Fibroblast of the conjunctiva (primary cell): Measurements from ENCODE around the gene LARGE2.

Experiments
- DNase-seq: peaks from one replicate; pipeline ENCODE4 v3.0.0-alpha.2; 2010; ENCODE audit warnings: low read depth

LARGE2 gene

DNA sequence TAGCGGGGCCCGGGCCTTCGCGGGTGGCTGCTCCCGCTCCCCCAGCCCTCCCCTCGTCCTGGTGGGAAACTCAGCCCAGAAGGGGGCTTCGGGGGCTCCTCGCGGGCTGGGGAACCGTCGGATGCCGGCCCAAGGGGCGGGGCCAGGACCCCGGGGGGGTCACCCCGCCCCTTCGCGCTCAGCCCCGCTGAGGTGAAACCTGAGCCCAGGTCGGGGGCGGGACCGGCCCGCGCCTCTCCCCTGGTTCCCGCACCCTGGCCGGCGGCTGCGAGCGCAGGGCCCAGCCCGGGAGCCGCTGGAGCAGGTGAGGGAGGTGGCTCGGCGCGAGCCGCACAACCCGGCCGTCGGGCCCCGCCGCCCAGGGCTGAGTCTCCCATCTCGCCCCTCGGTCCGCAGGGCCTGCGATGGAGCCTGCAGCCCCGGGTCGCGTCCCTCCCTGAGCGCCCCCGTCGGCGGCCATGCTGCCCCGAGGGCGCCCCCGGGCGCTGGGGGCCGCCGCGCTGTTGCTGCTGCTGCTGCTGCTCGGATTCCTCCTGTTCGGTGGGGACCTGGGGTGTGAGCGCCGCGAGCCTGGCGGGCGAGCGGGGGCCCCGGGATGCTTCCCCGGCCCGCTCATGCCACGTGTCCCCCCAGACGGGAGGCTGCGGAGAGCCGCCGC is at the start of gene LARGE2:
LARGE2 (plus strand) TSS at position 232 of the 658 bp plus-strand sequence; CDS start at position 459, 227 bp downstream.
- no peak for DNase-seq

DNA sequence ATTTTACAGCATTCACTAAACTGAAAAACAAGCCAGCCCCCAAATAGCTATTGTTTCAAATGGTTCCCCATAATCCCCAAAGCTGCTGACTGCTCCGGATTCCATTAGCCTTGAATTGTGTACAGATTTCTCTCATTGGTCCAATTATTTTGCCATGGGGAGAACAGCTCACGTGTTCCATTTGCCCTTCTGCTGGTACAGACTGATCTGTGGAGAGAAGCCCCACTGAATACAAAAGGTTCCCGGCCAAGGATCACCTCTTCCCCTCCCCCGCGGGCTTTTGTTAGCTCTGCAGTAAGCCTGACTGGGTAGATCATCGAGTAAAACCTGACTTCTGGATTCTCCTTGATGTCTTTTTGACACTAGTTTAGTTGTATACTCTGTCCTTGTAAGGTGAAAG is 46.1 kb upstream of the LARGE2 start:
- DNase-seq = no peak

DNA sequence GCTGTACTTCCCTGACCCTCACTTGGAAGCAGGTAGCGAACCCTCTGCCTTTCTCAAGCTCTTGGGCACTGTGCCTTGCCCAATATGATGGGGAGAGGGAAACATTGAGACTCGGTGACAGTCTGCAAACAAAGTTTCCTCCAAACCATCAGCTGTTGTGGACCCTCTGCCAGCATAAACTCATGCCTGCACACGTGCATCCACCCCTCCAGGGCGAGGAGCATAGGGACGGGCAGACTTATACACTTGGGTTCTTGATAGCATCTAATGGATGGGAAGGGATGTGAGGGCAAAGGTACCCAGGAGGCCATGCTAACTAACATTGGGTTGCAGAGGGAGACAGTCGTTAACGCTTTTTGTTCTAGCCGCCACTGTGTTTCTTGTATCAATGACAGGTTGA is 45.2 kb upstream of the LARGE2 start:
- DNase-seq = no peak

DNA sequence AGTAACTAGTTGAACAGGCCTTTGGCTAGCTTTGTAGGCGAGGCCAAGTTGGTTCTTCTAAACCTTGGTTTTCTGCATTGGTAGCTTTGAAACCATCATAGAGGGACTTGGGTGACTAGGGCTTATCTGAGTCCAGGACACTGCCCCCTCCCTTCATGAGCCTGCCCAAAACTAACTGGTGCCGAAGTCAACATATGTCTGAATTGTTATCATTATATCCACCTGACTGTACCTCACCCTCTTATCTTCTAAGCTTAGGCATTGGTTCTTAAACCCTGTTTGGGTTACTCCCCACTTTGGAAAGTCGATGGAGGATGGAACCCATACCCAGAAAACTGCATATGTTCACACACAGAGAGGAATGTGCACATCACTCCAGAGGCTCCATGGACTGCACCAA is 44.6 kb upstream of the LARGE2 start:
- DNase-seq = no peak

DNA sequence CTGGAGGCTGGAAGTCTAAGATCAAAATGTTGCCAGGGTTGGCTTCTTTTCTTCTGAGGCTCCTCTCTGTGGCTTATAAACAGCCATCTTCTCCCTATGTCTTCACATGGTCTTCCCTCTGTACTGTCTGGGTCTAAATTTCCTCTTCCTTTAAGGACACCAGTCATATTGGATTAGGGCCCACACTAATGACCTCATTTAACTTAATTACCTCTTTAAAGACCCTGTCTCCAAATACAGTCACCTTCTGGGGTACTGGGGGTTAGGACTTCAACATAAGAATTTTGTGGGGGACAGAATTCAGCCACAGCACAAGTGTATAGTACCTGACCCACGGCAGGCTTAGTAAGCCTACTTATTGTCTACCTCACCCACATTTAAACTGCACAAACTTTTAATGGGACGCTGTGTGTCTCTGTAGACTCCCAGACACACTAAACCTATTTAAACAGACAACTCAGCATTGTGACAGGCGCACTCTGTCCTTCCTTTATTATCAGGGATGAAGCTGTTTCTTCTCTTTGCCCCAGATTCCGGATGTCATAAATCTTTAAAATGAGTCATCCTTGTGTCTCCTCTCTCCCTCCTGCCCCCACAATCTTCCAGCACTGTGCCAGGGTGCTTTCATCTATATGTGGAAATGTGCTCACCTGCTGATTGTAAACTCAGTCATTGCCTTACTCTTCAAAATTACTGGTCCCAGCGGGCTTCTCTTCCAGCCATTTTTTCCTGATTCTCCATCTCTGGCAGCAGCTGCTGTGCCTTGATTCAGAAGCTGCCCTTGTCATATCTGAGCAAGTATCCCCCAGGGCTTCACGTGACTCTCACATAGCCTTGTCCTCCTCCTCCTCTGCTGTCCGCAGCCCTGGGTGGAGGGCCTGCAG is 42.4 kb upstream of the LARGE2 start:
- no peak for DNase-seq

DNA sequence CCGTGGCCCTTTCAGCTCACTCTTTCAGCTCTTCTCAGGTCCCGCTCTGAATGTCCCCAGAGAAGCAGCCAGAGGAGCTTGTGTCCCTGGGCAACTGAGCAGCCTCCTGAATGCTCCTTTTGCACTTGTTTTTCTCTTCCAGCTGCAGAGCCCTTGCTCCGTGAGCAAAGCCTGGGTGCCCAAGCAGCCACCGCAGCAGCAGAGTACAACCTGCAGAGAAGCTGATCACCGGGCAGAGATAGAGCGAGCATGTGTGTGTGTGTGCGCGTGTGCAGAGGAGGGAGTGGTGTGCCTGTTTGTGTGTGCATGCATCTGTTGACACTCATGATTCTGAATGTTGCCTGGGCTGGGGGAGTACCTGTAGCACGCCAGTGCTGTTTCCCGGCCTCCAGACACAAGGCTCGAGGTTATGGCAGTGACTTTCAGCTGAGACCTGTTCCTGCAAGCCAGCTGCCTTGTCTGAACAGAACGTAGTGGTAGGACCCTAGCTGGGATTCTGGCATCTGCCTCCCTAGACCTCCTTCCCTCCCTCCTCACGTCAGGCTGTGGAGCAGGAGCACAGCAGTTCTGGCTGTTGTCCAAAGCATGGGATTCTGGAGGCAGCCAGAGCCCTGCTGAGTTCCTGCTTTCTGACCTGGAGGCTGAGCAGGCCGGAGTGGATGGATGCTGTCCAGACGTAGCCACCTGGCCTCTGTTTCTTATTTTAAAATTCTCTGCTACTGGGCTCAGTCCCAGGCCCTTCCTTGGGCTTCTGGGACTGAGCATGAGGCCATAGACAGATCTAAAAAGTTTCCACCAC is 41.5 kb upstream of the LARGE2 start:
- DNase-seq = no peak

DNA sequence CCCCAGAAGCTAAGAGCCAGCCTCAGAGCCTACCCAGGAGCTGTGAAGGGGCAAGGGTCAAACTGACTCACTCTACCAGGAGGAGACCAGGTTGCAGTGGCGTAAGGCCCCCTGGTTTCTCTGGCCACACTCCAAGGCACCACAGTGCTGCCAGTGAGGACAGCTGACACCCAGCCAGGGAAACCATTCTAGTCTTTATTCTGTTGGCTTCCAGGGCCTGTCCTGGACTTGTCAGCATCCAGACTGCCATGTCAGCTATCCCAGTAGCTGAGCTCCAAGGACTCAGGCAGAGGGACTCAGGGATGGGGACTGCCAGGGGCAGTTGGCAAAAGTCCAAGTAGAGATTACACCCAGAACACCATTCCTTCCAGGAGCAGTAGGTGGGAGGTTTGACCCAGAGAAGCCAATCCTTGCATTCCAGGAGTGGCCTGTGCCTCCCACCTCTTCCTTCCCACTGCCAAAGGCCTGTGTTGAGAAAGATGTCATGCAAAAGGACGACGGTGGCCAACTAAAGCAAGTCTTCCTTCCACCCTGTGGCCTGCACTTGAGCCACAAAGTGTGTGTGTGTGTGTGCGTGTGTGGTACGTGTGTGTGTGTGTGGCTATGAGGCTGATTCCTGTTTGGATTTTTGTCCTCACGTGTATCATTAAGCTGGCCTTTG is 40.6 kb upstream of the LARGE2 start:
- no peak for DNase-seq

DNA sequence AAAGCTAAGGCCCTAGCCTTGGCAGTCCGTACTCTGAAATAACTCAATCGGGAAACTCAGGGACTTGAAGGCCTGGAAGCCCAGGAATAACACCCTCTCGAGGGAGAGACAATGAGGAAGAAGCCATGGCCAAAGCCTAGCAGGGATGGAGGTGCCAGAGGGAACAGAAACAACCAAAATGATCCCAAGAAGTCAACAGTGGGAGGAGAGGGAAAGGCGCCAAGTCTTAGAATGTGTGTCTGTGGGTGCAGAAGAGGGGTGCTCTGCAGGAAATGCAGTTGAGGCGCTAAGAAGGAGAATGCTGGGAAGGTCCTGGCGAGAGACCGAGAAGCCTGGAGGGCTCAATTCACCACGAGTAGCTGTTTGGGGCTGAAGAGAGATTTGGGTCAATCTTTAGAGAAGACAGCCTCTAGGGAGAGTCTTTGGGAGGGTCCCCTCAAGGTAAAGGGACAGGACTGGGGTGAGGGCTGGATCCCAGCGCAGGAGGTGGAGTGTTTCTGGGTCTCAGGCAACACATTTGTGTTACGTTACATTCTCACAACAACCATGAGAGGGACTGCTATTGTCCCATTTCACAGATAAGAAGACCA is 37.8 kb upstream of the LARGE2 start:
- no peak for DNase-seq

DNA sequence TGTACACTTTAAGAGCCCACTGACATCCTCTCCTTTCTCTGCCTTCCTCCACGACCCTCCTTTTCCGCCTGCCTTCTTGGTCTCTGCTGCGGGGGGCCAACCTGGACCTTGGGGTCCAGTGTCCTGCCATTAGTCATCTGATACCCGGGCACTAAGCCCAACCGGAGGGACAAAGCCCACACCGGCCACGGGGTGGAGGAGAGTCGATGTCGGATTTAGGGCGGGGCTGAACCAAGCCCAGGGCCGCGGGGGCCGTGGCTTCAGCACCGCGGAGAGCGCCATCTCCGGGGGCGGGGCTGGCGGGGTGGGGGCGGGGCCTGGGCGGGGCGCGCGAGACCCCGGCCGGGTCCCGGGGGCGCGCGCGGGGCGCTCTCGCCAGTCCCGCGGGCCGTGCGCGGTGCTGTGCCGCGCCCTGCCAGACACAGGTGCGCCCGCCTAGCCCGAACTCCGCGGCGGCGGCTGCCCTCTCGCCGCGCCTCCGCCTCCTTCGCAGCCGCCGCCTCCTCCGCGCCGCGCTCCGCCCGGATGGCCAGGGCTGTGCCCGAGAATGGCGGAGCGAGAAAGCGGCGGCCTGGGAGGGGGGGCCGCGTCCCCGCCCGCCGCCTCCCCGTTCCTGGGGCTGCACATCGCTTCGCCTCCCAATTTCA is 37.1 kb upstream of the LARGE2 start, which contains the start of gene MAPK8IP1:
MAPK8IP1 (plus strand) TSS at position 378 of the 647 bp plus-strand sequence; CDS start at position 548, 170 bp downstream.
- DNase-seq = no peak

DNA sequence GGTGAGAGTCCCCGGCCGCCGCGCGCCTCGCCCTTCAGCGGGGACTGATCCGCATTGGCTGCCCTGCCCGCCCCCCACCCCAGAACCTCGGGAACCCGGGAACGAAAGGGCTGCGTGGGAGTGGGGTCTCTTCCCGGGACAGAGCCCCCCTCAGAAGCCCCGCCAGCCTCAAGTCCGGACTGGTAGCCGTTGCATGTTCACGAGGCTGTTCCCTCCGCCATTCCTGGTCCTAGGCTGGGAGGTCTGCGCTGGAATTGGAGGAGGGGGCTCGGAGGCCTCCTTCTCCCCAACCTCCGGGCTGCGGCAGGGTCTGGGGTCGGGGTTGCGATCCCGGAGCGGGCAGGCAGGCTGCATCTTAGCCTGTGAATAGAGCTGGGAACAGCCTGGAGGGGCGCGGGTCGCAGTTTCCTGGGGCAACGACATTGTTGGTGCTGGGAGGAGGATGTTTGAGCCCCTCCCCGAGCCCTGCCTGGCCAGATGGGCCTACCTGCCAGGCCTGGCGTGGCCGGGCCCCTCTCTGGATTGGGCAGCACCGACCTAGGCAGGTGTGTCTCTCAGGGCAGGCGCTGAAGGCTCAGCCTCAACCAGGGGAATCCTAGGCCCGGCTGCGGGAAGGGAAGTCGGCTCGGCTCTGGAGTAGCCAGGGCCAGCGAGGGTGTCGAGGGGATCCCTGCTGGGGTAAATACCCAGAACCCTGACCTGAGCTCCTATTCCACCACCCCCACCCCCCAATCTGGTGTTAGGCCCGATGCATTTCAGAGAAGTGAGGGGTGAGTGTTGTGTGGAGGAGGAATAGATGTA is 36.3 kb upstream of the LARGE2 start:
- DNase-seq = no peak

DNA sequence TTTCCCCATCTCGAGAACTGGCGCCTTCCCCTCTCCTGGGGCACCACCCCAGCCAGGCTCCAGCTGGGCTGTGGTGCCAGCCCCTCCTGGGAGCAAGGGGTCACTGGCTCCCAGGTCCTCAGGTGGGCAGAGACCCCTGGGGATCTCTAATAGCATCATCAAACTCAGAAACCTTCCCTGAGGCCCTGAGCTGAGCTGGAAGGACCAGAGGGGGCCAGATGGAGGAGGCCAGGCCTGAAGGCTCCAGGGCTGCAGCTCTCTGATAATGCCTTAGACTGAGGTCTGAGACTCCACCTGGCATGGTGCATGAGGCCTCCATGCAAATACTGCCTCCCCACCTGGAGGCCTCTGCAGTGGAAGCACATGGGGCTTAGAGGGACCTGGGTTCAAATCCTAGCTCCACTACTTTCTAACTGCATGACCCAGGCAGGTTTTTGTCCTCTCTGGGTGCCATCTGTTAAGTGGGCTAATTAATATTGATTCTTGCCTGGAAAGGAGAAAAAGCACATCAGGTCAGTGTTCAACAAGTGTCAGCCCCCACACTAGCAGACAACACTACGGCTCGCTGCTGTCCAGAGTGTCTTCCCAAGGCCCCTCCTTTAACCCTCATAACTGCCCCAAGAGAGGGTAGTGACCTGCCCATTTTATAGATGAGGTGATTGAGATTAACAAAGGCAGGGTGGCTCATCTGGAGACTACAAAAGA is 35.5 kb upstream of the LARGE2 start:
- DNase-seq = no peak

DNA sequence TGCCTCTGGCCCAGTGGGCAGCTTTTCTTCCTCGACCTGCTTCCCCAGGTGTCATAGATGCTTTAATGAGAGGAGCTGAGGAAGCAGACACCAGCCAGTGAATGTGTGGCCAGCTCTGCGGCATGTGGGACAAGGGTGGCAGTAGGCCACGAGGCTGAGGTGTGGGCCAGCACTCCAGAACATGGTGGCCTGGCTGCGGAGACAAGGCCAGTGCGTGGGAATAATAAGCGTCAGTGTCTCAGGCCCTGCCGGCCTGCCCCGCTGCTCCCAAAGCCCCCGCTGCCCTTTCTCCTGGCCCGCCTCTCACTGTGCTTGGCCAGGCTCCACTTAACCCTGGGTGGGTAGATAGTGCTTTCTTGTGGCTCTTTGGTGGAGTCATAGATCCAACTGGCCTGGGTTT is 34.9 kb upstream of the LARGE2 start:
- no peak for DNase-seq

DNA sequence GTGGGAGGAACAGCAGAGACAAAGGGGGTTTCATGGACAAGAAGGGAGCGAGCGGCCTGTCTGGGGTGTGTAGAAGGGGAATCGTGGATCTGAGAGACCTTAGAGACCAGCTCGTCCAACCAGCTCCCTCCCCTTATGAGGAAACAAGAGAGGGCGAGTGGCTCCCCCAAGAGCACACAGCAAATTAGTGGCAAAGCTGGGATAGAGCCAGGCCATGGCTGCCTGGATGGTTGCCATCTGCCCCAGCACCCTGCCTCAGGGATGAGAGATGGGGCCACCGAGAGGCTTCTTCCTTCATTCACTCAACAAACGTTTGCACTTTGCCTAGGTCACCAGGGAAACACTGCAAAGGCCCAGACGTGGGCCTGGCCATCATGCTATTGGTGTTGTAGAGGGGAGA is 32.9 kb upstream of the LARGE2 start:
- DNase-seq = no peak

DNA sequence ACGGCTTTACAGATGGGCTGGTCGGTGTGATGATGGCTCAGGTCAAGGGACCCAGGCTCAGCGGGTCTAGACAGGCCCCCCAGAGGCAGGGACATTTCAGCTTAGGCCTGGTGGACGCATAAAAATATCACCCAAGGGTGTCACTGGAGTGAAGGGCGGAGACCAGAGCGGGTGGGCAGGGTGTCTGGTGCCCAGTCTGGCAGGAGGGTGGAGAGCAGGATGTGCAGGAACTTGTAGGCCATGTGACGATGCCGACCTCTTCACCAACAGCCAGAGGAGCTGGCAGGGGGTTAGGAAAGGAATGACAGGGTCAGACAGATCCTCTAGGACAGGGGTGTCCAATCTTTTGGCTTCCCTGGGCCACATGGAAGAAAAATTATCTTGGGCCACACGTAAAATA is 32.5 kb upstream of the LARGE2 start:
- no peak for DNase-seq

DNA sequence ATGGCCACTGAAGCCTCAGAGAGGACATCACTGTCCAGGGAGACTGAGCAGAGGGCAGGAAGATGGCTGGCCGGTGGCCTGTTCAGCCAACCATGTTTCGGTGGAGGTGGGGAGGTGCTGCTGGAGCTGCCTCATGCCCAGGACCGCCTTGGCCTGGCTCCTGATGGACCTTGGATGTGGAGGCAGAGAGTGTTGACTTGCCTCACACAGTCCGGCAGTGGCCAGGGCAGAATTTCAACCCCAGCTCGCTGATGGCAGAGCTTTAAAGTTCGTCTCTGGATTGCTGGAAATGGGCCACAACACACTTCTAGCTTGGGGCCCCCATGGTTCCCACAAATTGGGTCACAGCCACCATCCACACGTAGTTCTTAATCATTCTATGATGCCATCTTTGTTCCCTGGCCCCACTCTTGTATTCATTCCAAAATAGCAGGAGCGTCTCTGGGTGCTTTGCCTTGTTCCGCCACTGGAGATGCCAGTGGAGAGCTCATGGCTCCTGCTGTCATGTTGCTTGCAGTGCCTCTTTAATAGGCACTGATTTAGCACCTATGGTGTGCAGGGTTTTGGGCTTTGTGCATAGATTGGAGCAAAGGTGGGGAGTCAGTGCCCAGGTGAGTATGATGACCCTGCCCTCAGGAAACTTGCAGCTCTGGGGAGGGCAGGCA is 31.4 kb upstream of the LARGE2 start:
- DNase-seq = no peak

DNA sequence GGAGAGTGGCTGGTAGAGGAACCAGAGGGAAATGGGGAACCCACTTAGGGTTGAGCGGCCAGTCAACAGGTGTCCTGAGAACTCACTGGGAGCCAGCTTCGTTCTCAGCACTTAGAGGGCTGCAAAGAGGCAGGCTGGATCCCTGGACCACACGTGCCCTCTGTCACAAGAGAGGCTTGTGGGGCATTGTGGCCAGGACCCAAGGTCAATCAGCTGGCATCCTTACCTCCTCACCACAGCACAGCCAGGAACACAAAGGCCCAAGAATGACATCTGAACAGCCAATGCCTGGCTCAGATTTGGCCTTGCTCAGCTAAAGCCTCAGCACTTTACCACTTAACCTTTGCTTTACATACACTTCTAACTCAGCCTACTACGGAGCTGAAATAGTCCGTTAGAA is 29.6 kb upstream of the LARGE2 start:
- DNase-seq = no peak

DNA sequence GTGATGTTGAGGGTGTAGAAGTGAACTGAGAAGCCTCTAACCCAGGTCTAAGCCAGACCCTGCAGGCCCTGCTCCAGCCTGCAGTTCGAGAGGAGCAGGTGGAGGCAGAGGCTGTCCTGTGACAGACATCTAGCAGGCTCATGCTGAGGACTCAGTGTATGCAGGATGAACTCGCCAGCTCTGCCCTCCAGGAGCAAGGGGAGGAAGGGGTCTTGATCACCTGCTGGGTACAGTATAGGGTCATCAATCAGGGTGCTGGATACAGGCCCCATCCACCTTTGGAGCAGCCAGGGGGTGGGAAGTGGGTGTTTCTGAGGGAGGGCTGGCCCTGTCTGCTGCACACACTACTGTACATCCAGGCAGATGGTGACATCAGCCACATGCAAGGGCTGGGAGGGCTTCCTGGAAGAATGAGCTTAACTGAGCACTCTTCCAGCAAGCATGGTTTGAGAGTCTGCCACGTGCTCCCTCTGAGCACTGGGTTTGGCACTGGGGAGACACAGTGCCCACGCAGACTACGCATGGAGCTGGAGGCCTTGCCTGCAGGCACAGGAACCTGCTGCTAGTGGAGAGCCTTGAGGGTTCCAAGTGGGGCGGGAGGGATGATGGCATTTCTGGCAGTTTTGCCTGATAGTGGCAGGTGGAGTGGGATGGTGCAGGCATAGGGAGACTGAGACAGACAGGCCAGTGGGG is 27.8 kb upstream of the LARGE2 start:
- DNase-seq = no peak

DNA sequence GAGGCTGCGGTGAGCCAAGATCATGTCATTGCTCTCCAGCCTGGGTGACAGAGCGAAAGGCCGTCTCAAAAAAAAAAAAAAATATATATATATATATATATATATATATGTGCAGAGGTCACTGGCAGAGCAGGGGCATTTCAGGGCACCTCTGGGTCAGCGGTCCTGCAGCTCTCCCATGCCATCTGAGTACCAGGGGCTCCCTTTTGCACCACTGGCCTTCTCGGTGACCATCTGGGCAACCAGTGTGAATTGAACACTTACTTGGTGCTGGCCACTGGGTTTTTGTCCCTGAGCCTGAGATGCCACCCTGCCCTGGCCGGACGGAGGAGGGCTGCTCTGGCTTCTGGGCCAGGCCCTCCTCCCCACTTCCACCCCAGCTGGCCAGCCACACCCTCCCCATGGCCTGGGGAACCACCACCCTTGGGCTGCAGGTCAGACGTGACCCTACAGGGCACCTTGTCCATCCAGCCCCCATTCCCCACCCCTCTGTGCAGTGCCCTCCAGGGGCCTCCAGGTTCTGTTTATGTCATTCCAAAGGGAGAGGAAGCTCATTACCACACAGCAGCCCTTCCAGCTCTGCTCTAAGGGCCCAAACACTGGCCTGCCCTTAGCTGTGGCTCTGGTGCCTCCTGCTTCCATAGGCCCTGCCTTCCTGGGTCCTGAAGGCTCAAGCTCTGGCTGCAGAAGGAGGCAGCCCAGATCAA is 26.8 kb upstream of the LARGE2 start:
- DNase-seq = no peak
